NB4 (cell line): ENCODE data around the gene IPO13.

Source experiments
- DNase-seq: peaks from one replicate; pipeline ENCODE4 v3.0.0; 2010; ENCODE audit warnings: low read depth
- H3K4me3 ChIP-seq: one replicate; pipeline ENCODE4 v1.5.1; 2011; ENCODE audit warnings: mild to moderate bottlenecking, low read depth, low read length, moderate library complexity
- CTCF ChIP-seq: IDR thresholded peaks from one replicate; pipeline ENCODE4 v1.5.1; 2012; ENCODE audit warnings: low read depth, low read length
- MAX ChIP-seq: IDR thresholded peaks from 2 replicates; pipeline ENCODE4 v1.6.1; 2011; ENCODE audit warnings: low read depth, low read length
- MYC ChIP-seq: IDR thresholded peaks from 2 replicates; pipeline ENCODE4 v1.6.1; 2011; ENCODE audit warnings: low read depth, low read length
- POLR2A ChIP-seq: IDR thresholded peaks from 2 replicates; pipeline ENCODE4 v1.6.1; 2011; ENCODE audit warnings: mild to moderate bottlenecking; ENCODE audit not compliant: insufficient read length; ENCODE audit errors: extremely low read depth

IPO13 gene

GRCh38 chr1:43983253-43983899, 36.6 kb downstream of the IPO13 start:
- DNase-seq = no peak
- H3K4me3 ChIP-seq = no peak overlapping the region
- TF ChIP-seq MAX = no peak

GRCh38 chr1:43984855-43985254, 38.1 kb downstream of the IPO13 start:
- TF ChIP-seq CTCF (no peak), POLR2A (no peak), MAX (no peak), MYC (no peak)
- no peak for DNase-seq
- no peak overlapping the region for H3K4me3 ChIP-seq

- TF ChIP-seq MAX (no peak), CTCF (no peak), POLR2A (no peak), MYC (no peak)
- no peak for DNase-seq
These were observed 39.3 kb downstream of the IPO13 start for GRCh38 chr1:43985984-43986595.

GRCh38 chr1:43986712-43987111, 40.0 kb downstream of the IPO13 start:
- H3K4me3 ChIP-seq = no peak overlapping the region
- DNase-seq = no peak
- TF ChIP-seq POLR2A (no peak), CTCF (no peak), MAX (no peak), MYC (no peak)

More at GRCh38 chr1:43985984-43986595, 39.3 kb downstream of the IPO13 start:
- no peak overlapping the region for H3K4me3 ChIP-seq

- no peak overlapping the region for H3K4me3 ChIP-seq
- TF ChIP-seq CTCF (no peak), MYC (no peak), MAX (no peak), POLR2A (no peak)
- no peak for DNase-seq
These were observed 40.6 kb downstream of the IPO13 start for GRCh38 chr1:43987159-43987902.
